HG02763 (cell line): Measurements from ENCODE around the gene DPEP2NB.

ENCODE experiments used
- ATAC-seq: cut with Tn5 transposase; IDR thresholded peaks from one replicate; pipeline ENCODE4 v1.9.1; 2021; ENCODE audit warnings: mild to moderate bottlenecking, moderate library complexity; ENCODE audit not compliant: unreplicated experiment

DPEP2NB gene

GRCh38 chr16:67964477-67965131, 51.1 kb downstream of the DPEP2NB start:
- no peak for ATAC-seq

- no peak for ATAC-seq
Observed at GRCh38 chr16:67963662-67964321, 51.9 kb downstream of the DPEP2NB start.
